Colonic mucosa (tissue), 4 donors: Measurements from ENCODE around the gene SCFD2. TPM values are rescaled to one million over a fixed set of nuclear protein-coding genes. Genes with fewer than 3 reads are reported as not detected.
"Not testable (repeated sequence)": the region's sequence is repeated elsewhere in the genome, so short reads cannot be mapped to it uniquely, and the experiment has no call there.

Source experiments
- DNase-seq: peaks from one replicate; pipeline ENCODE4 v3.0.0-alpha.2; 2020
- H3K27ac ChIP-seq: fragments of 200-600 bp; one replicate; pipeline ENCODE4 v1.8.0; 2021
- H3K27me3 ChIP-seq: fragments of 200-600 bp; one replicate; pipeline ENCODE4 v1.8.0; 2021
- H3K36me3 ChIP-seq: fragments of 200-600 bp; one replicate; pipeline ENCODE4 v1.8.0; 2021
- H3K4me1 ChIP-seq: fragments of 200-600 bp; one replicate; pipeline ENCODE4 v1.8.0; 2021; ENCODE audit warnings: mild to moderate bottlenecking
- H3K4me3 ChIP-seq: fragments of 200-600 bp; one replicate; pipeline ENCODE4 v1.8.0; 2021
- H3K9ac ChIP-seq, 2 donors: one replicate each; pipeline ENCODE4 v1.7.0; 2013; ENCODE audit warnings: control low read depth in 2 of 2, low read depth in 2 of 2, low read length in 2 of 2
- H3K9me3 ChIP-seq: fragments of 200-600 bp; one replicate; pipeline ENCODE4 v1.8.0; 2021
- intact Hi-C: fragments of 100-400 bp; cut with DNase I; formaldehyde crosslinking; loops from one replicate; pipeline ENCODE4 v1.14.1; 2022
- total RNA-seq, 2 donors: library from RNA; stranded (reverse); fragmentation: NEBNext Ultra II Directional in 1 of 2; extraction: Animal tissue kit (Norgen Biotek cat#: 25700) in 1 of 2; gene quantifications; one replicate each; pipeline ENCODE4 v1.2.1, GENCODE V29; 2021
- TF ChIP-seq, protein P1 (sequence below): fragments of 200-600 bp; IDR thresholded peaks from one replicate; pipeline ENCODE4 v1.8.0; 2022; ENCODE audit warnings: antibody characterized with exemption, mild to moderate bottlenecking
- donor health status: healthy.
- donor health status: DM: no; HTN: no; CAD: no.
- donor health status: DM: no; HTN: no; CAD: no.

Gene SCFD2
- total RNA-seq, 2 donors from 2014 or later: 11.5 to 29.4 TPM

DNA sequence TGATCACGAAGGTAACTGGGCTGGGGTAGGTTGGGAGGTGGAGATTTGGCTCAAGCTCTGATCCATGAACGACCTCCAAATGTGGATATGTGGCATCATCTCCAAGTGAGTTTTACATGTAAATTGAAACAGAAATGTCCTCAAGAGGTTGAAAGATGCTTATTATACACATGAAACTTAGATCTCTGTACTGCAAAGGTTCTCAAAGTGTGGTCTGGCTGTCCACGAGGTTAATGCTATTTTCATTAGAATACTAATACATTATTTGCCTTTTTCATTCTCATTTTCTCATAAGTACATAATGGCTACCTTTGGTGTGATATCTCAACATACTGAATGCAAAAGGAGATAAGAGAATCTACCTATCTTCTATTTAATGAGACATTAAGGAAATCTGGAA lies 305.6 kb downstream of the SCFD2 start:
- Histone ChIP-seq H3K4me1 (no peaks in the 10 kb centered on the region), H3K4me3 (no peak overlapping the region), H3K27ac (no peak overlapping the region), H3K36me3 (no peaks in the 10 kb centered on the region), H3K9ac (no peak overlapping the region), H3K27me3 (no peaks in the 10 kb centered on the region), H3K9me3 (no peaks in the 10 kb centered on the region)
- TF ChIP-seq, protein P1, sequence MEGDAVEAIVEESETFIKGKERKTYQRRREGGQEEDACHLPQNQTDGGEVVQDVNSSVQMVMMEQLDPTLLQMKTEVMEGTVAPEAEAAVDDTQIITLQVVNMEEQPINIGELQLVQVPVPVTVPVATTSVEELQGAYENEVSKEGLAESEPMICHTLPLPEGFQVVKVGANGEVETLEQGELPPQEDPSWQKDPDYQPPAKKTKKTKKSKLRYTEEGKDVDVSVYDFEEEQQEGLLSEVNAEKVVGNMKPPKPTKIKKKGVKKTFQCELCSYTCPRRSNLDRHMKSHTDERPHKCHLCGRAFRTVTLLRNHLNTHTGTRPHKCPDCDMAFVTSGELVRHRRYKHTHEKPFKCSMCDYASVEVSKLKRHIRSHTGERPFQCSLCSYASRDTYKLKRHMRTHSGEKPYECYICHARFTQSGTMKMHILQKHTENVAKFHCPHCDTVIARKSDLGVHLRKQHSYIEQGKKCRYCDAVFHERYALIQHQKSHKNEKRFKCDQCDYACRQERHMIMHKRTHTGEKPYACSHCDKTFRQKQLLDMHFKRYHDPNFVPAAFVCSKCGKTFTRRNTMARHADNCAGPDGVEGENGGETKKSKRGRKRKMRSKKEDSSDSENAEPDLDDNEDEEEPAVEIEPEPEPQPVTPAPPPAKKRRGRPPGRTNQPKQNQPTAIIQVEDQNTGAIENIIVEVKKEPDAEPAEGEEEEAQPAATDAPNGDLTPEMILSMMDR: no peak
- intact Hi-C loops: no loop called here
- DNase-seq: no peak

DNA sequence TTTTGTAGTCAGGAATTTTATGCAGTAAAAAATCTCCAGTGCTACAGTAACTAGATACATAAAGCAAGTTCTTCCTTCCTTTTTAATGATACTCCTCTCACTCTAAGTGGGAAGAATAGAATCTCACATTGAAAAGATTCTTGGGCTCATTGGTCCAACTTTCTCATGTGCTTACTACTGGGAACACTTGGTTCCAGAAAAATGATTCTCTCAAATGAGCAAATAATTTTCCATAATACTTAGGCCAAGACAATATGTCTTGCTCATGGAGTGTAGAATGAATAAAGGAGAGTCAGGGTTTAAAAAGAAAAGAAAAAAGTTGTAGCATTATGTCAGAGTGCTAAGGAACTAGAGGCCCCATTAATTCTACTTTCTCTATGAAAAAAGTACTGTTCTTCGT lies 306.0 kb downstream of the SCFD2 start:
- intact Hi-C loops: no loop called here
- H3K4me3 ChIP-seq: no peak overlapping the region
- H3K27ac ChIP-seq: no peak overlapping the region
- no peak for DNase-seq
- H3K9me3 ChIP-seq: no peaks in the 10 kb centered on the region
- no peaks in the 10 kb centered on the region for H3K4me1 ChIP-seq
- TF ChIP-seq, protein P1: no peak
- H3K36me3 ChIP-seq: no peaks in the 10 kb centered on the region
- no peak overlapping the region for H3K9ac ChIP-seq
- H3K27me3 ChIP-seq: no peaks in the 10 kb centered on the region

DNA sequence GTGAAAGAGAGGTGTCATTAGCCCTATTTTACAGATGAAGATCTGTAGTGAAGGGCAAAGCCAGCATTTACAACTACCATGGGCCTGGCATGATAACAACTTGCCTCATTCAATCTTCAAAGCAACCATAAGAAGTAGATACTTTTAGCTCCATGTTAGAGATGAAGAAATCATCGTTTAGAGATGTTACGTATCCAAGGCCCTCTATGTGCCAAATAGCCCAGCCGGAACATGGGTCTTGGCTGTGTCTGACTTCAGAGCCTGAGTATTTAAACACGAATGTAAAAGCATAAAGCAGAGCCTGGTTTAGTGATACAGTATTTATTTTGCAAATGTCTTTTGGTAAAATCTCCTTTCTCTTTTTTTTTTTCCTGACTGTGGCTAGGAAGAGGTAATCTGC lies 306.6 kb downstream of the SCFD2 start:
- no peaks in the 10 kb centered on the region for H3K9me3 ChIP-seq
- intact Hi-C loops: no loop called here
- no peak overlapping the region for H3K4me3 ChIP-seq

DNA sequence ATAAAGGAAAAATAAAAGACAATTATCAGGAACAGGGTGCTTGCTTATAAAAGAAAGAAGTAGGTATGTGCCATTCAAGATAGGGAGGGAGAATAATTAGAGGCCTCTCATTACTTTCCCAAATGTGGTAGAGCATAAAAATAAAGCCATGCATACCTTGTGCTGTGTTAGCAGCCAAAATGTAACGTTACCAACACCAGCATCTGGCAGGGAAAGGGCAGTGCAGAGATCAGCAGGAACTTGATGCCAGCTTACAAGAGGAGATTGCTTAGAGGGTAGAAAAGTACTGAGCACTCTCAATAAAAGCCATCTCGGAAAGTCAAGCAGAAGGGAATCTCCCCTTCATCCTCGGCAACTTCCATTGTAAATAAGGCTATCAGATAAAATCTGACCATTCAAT lies 308.2 kb downstream of the SCFD2 start:
- Histone ChIP-seq H3K27me3 (no peaks in the 10 kb centered on the region), H3K4me3 (no peak overlapping the region), H3K4me1 (no peaks in the 10 kb centered on the region), H3K9me3 (no peaks in the 10 kb centered on the region), H3K27ac (no peak overlapping the region), H3K9ac (no peak overlapping the region), H3K36me3 (no peaks in the 10 kb centered on the region)
- TF ChIP-seq, protein P1: no peak
- intact Hi-C loops: no loop called here
- DNase-seq: no peak

More for the DNA sequence above, 306.6 kb downstream of the SCFD2 start:
- Histone ChIP-seq H3K4me1 (no peaks in the 10 kb centered on the region), H3K36me3 (no peaks in the 10 kb centered on the region), H3K27ac (no peak overlapping the region), H3K9ac (no peak overlapping the region), H3K27me3 (no peaks in the 10 kb centered on the region)
- no peak for DNase-seq
- TF ChIP-seq, protein P1: no peak

DNA sequence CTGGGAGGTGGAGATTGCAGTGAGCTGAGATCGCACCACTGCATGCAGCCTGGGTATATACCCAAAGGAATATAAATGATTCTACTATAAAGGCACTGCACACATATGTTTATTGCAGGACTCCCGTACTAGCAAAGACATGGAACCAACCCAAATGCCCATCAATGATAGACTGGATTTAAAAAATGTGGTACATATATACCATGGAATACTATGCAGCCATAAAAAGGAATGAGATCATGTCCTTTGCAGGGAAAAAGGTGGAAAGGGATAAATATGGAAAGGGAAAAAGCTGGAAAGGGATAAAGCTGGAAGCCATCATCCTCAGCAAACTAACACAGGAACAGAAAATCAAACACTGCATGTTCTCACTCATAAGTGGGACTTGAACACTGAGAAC lies 308.8 kb downstream of the SCFD2 start:
- H3K27me3 ChIP-seq, H3K9me3 ChIP-seq, H3K4me1 ChIP-seq, H3K9ac ChIP-seq, H3K27ac ChIP-seq, H3K36me3 ChIP-seq, intact Hi-C loops, H3K4me3 ChIP-seq, DNase-seq: not testable (repeated sequence)

DNA sequence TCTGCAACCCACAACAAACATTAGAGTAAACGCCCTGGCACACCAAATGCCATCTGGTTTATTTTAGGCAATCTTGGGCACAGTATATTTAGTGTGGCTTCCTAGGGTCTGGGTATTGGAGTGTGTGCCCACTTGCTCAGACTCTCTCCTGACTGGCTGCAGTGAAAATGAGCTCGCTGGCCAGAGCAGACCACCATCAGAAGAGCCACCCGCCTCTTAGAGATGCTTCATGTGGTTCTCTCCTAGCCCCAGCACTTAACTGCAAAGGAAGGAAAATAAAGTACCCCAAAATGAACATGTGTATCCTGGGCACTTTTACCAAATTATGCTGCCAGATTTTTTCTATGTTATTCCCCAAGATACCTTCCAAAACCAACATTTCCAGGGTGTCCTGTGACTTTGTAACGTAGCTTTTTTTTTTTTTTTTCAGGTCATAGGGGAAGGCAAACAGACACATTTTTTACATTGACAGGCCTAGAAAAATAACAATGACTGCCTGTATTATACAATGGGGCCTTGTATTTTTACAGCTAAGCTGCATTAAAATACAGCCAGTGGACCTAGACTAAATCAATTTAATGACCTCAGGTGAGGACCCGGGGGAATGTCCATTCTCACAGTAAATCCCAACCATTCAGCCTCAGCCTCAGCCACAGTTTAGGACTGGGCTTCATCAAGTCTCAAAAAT lies 310.0 kb downstream of the SCFD2 start:
- Histone ChIP-seq H3K4me1 (no peaks in the 10 kb centered on the region), H3K27ac (no peak overlapping the region), H3K9me3 (no peaks in the 10 kb centered on the region), H3K36me3 (no peaks in the 10 kb centered on the region), H3K9ac (no peak overlapping the region), H3K27me3 (no peaks in the 10 kb centered on the region), H3K4me3 (no peak overlapping the region)
- intact Hi-C loops: no loop called here
- TF ChIP-seq, protein P1: no peak
- no peak for DNase-seq
